ENCODE measurements around the gene WDFY4.

GRCh38 chr10:48703531-48704122 is 19.0 kb downstream of the WDFY4 start:
- no peak for TF ChIP-seq CREB5 (CRISPR knock-in tag; IDR thresholded peaks at IDR 0.05; ENCODE audit: low read depth)
- no peak for TF ChIP-seq ZFP30 (CRISPR knock-in tag; IDR thresholded peaks at IDR 0.05)
- no peak for TF ChIP-seq ARNTL (CRISPR knock-in tag; IDR thresholded peaks at IDR 0.05; ENCODE audit: borderline replicate concordance, low read depth)
- TF ChIP-seq TOX (CRISPR knock-in tag; IDR thresholded peaks at IDR 0.05; ENCODE audit: borderline replicate concordance), result no peak
- TF ChIP-seq TSHZ2 (CRISPR knock-in tag; IDR thresholded peaks at IDR 0.05), result no peak
- TF ChIP-seq ZNF565 (CRISPR knock-in tag; conservative IDR thresholded peaks at IDR 0.05; ENCODE audit: low read depth), result no peak
- TF ChIP-seq ZFP3 (CRISPR knock-in tag; IDR thresholded peaks at IDR 0.05), result no peak
- no peak for TF ChIP-seq RARB (CRISPR knock-in tag; IDR thresholded peaks at IDR 0.05)
- TF ChIP-seq CSRNP3 (CRISPR knock-in tag; IDR thresholded peaks at IDR 0.05), result no peak
- TF ChIP-seq ESRRG (CRISPR knock-in tag; IDR thresholded peaks at IDR 0.05), result no peak
- no peak for TF ChIP-seq TCF4 (CRISPR knock-in tag; IDR thresholded peaks at IDR 0.05; ENCODE audit: borderline replicate concordance)
- no peak for TF ChIP-seq CSDC2 (CRISPR knock-in tag; IDR thresholded peaks at IDR 0.05)
- no peak for TF ChIP-seq SNAI2 (CRISPR knock-in tag; IDR thresholded peaks at IDR 0.05)
- no peak for TF ChIP-seq ZNF70 (CRISPR knock-in tag; IDR thresholded peaks at IDR 0.05)
